Right lobe of liver (tissue), 4 donors: Measurements from ENCODE around the gene FGF14.

Experiments used
- CTCF ChIP-seq, 4 donors: fragments of 200-600 bp in 3 of 4; fragments of 450-650 bp in 1 of 4; IDR thresholded peaks; one replicate each; pipeline versions ENCODE4 v1.5.1 to v1.8.0; 2016 to 2022; ENCODE audit warnings: antibody characterized with exemption in 4 of 4, mild to moderate bottlenecking in 2 of 4
- POLR2A ChIP-seq: fragments of 450-650 bp; IDR thresholded peaks from one replicate; pipeline ENCODE4 v1.6.1; 2017; ENCODE audit warnings: antibody characterized with exemption, mild to moderate bottlenecking
- donor health status: DM: no; HTN: no; CAD: no.
- donor health status: DM: no; HTN: no; CAD: no.
- donor health status: DM: no; HTN: yes; CAD: no.

DNA sequence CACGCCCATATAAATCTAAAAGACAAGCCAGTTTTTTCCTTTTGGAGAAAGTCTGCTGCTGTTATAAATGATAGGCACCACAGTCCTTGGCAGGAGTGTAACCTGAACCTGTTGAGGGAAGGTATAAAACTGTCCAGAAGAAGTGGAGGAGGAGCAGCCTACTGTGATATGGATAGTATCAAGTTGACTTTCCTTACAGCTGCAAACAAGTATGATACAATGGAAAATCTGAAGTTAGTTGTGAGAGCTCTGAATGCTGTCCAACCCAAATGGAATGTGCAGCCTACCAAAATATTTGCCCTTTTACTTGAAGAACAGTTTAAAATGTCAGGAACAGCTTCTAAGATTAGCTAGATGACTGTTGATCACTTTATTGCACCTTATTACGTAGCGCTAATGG, 399.6 kb downstream of the FGF14 start:
- no peak for TF ChIP-seq CTCF (IDR thresholded peaks at IDR 0.05)
- no peak for TF ChIP-seq POLR2A
